Astrocyte of the hippocampus (primary cell): ENCODE data around the gene TUBG2.

Source experiments
- DNase-seq: peaks from one replicate; pipeline ENCODE4 v3.0.0; 2011; ENCODE audit warnings: low read depth, low spot score

Gene TUBG2

GRCh38 chr17:42676424-42677011 lies 17.4 kb downstream of the TUBG2 start, which contains the start of gene PLEKHH3:
TSS of gene PLEKHH3 (minus strand) at chr17:42676994. CDS start at chr17:42676563, 431 bp downstream.
- no peak for DNase-seq

- peak; percentile 100 for DNase-seq
Observed at GRCh38 chr17:42677012-42677857, 18.2 kb downstream of the TUBG2 start.

DNA sequence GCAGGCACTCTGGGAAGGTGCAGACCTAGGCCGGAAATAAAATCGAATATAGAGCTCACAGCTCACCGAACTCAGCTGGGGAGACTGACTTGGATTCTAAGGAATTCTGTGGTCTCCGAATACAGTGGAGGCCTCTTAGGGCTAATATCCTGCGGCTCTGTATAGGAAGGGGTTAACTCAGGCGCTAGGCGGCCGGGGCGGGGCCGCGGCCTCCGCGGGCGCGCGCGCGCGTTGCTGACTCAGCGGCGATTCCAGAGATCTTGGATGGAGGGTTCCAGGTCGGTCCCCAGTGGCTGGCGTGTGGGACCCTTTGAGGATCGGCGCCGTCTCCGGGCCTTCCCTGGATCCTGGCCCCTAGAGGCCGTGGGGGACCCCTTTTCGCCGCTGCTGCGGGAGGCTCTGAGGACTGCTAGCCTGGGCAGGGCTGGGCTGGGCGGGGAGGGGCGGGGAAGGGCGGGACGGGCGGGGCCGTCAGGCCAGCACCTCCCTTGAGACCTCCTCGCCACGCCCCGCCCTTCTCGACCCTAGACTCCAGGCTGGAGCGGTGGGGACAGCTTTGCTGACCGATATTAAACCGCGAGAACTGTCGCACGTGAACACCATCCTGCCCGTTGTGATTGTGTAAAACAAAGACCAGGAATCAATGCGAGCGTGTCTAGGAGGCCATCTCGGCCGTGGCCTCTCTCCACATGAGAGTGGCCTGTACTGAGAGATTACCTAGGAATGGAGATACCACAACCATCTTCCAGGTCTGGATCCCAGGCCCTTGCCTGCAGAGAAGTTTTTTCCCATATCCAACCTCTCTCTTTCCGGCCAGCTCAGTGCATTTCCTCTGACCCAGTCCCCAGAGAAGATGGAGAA lies 19.1 kb downstream of the TUBG2 start:
- DNase-seq, result peak; percentile 96

GRCh38 chr17:42678951-42679491 lies 19.9 kb downstream of the TUBG2 start:
- peak; percentile 49 for DNase-seq

DNA sequence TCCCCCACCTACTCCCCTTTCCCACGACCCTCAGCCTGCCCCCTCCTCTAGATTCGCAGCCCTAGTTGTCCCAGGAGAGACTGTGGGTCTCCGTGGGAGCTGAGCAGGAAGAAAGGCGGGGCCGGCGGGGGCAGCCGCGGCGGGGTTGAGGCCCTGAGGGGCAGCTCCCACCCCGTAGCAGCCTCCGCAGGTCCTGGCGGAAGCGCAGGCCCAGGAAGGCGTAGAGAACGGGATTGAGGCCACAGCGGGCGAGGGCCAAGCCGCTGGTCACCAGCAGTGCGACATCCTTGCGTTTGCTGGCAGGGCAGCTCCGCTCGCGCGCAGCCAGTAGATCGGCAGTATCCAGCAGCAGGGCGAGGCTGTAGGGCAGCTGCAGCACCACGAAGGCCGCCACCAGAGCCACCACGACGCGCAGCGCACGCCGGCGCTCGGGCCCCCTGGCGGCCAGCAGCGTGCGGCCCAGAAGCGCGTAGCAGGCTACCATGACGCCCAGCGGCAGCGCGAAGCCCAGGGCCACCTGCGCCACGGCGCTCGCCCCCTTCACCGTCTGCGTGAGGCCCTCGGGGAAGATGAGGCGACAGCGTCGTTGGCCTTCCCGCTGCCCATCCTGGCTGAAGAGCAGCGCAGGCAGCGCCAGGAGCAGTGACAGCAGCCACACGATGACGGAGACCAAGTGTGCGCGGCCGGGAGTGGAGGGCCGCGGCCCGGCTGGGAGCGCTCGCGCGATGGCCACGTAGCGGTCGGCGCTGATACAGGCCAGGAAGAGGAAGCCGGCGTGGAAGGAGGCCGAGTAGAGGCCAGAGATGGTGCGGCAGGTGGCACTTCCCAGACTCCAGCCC lies 20.6 kb downstream of the TUBG2 start:
- peak; percentile 92 for DNase-seq

- DNase-seq, result no peak
Observed at GRCh38 chr17:42680331-42680808, 21.3 kb downstream of the TUBG2 start.

GRCh38 chr17:42681976-42682721 lies 23.1 kb downstream of the TUBG2 start, which contains the start of gene CNTNAP1:
TSS of gene CNTNAP1 (plus strand) at chr17:42682531. CDS start at chr17:42682830, 299 bp downstream.
- peak; percentile 85 for DNase-seq

DNA sequence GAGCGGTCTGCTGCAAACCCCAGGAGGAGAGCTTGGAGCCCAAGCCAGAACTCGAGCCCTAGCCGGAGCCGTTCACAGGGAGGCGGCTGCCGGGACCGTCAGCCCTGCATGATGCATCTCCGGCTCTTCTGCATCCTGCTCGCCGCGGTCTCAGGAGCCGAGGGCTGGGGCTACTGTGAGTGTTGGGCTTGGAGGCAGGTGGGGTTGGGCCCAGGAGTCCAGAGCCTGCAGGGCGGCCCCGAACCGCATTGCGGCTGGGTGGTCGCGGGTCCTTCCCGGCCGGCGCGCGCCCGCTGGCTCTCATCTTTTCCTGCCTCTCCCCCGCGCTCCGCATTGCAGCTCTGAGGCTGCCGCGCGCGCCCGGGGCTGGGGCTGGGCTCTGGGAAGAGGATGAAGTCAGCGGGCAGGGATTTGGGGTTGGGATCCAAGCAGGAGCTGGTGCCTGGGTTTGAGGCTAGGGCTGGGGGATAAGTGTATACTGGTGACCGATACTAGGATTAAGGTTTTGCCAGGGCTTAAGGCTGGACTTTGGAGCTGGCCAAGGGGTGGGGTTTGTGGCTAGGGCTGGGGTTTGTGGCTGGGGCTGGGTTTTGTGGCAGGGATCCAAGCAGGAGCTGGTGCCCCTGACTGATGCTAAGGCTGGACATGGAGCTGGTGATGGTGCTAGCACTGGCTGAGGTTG lies 23.8 kb downstream of the TUBG2 start:
- peak; percentile 76 for DNase-seq

- DNase-seq, result peak; percentile 34
Observed at GRCh38 chr17:42683407-42684034, 24.4 kb downstream of the TUBG2 start.

DNA sequence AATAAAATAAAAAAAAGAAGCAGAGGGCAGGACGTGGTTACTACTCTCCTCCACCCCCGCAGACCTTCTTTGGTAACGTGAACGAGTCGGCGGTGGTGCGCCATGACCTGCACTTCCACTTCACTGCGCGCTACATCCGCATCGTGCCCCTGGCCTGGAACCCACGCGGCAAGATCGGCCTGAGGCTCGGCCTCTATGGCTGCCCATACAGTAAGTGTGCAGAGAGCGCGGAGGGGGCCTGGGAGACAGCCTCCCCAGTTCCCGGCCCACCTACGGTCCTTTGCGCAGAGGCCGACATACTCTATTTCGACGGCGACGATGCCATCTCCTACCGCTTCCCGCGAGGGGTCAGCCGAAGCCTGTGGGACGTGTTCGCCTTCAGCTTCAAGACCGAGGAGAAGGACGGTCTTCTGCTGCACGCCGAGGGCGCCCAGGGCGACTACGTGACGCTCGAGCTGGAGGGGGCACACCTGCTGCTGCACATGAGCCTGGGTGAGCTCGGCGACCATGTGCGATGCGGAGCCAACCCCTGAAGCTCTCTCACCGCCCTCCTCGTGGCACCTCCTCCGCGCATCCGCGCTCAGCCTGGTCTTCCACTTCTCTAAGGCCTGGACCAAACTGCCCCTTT lies 26.0 kb downstream of the TUBG2 start:
- no peak for DNase-seq

DNA sequence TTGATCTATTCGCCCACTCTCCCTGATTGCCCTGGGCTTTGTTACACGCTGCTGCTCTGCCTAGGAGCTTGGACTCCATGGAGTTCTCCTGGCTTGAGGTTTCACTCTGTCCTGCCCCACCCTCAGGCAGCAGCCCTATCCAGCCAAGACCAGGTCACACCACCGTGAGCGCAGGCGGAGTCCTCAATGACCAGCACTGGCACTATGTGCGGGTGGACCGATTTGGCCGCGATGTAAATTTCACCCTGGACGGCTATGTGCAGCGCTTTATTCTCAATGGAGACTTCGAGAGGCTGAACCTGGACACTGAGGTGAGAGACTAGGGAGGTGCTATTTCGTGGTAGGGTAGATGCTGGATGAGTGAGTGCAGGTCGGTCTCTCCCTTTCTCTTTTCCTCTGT lies 26.7 kb downstream of the TUBG2 start:
- no peak for DNase-seq

- no peak for DNase-seq
Observed at GRCh38 chr17:42686520-42687128, 27.5 kb downstream of the TUBG2 start.

GRCh38 chr17:42687707-42688320 lies 28.7 kb downstream of the TUBG2 start:
- DNase-seq, result no peak

DNA sequence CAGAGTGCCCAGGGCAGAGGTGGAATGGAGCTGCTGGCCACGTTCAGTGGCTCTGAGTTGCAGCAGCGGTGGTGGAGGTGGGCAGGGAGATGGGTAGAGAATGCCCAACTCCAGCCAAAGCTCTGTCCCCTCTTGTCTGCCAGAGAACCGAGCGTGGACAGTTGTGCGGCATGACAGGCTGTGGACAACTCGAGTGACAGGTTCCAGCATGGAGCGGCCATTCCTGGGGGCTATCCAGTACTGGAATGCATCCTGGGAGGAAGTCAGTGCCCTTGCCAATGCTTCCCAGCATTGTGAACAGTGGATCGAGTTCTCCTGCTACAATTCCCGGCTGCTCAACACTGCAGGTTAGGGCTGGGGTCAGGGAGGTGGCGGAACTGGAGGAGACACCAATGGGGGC lies 31.5 kb downstream of the TUBG2 start:
- no peak for DNase-seq

DNA sequence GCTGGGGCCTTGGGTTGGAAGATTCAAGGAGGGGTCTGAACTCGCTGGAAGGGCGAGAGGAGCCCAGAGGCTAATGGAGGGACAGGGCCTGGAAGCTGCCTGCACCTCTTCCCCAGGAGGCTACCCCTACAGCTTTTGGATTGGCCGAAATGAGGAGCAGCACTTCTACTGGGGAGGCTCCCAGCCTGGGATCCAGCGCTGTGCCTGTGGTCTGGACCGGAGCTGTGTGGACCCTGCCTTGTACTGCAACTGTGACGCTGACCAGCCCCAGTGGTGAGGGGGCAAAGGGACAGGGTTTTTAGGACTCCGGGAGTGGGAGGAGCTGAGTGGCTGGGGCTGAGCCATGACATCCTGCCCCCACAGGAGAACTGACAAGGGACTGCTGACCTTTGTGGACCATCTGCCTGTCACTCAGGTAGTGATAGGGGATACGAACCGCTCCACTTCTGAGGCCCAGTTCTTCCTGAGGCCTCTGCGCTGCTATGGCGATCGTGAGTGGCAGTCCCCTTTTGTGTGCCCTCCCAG lies 32.0 kb downstream of the TUBG2 start:
- DNase-seq, result no peak

GRCh38 chr17:42692489-42692888 lies 33.4 kb downstream of the TUBG2 start:
- no peak for DNase-seq

- no peak for DNase-seq
Observed at GRCh38 chr17:42694524-42694923, 35.4 kb downstream of the TUBG2 start.
